ENCODE data around the gene VGLL4.
A peak's percentile ranks its signal among the peaks of the same experiment; 100 is the strongest.

Gene VGLL4

DNA sequence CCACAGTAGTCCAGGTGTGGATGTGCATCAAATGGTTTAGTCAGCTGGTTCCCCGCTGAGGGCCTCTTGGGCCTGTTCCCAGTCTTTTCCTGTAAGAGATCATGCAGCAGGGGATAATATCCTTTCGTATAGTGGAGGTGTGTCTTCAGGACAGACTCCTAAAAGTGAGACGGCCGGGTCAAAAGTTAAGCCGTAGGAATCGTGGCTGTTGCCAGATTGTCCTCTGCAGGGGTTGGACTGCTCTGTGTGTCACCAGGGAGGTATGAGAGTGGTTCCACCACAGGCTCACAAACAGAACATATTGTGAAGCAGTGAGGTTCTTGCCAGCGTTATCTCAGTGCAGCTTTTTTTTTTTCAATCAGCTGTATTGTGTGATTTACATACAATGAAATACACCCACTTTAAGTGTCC lies 95.0 kb downstream of the VGLL4 start:
- no peak overlapping the region for H3K4me3 ChIP-seq (replicated peaks in 1 of 2; ENCODE audit: low read depth in 2 of 2, low read length in 2 of 2)
- peak; percentile 72 to 85 for DNase-seq (ENCODE audit: low read depth in 2 of 2)
- TF ChIP-seq, protein P1, sequence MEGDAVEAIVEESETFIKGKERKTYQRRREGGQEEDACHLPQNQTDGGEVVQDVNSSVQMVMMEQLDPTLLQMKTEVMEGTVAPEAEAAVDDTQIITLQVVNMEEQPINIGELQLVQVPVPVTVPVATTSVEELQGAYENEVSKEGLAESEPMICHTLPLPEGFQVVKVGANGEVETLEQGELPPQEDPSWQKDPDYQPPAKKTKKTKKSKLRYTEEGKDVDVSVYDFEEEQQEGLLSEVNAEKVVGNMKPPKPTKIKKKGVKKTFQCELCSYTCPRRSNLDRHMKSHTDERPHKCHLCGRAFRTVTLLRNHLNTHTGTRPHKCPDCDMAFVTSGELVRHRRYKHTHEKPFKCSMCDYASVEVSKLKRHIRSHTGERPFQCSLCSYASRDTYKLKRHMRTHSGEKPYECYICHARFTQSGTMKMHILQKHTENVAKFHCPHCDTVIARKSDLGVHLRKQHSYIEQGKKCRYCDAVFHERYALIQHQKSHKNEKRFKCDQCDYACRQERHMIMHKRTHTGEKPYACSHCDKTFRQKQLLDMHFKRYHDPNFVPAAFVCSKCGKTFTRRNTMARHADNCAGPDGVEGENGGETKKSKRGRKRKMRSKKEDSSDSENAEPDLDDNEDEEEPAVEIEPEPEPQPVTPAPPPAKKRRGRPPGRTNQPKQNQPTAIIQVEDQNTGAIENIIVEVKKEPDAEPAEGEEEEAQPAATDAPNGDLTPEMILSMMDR (IDR thresholded peaks at IDR 0.05; ENCODE audit: low read depth, low read length) = no peak

DNA sequence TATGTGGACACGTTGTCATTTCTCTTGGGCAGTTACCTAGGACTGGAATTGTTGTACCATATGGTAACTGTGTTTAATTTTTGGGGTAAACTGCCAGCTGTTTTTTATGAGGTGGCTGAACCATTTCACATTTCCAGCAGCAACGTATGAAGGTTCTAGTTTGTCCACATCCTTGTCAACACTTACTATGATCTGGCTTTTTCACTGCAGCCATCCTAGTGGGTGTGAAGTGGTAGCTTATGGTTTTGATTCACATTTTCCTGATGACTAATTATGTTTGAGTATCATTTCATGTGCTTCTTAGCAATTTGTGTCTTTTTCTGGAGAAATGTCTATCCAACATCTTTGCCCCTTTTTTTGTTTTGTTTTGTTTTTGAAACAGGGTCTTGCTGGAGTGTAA lies 96.2 kb downstream of the VGLL4 start:
- DNase-seq (ENCODE audit: low read depth in 2 of 2) = no peak
- H3K4me3 ChIP-seq (replicated peaks in 1 of 2; ENCODE audit: low read depth in 2 of 2, low read length in 2 of 2) = no peak overlapping the region
- TF ChIP-seq, protein P1 (IDR thresholded peaks at IDR 0.05; ENCODE audit: low read depth, low read length) = no peak

DNA sequence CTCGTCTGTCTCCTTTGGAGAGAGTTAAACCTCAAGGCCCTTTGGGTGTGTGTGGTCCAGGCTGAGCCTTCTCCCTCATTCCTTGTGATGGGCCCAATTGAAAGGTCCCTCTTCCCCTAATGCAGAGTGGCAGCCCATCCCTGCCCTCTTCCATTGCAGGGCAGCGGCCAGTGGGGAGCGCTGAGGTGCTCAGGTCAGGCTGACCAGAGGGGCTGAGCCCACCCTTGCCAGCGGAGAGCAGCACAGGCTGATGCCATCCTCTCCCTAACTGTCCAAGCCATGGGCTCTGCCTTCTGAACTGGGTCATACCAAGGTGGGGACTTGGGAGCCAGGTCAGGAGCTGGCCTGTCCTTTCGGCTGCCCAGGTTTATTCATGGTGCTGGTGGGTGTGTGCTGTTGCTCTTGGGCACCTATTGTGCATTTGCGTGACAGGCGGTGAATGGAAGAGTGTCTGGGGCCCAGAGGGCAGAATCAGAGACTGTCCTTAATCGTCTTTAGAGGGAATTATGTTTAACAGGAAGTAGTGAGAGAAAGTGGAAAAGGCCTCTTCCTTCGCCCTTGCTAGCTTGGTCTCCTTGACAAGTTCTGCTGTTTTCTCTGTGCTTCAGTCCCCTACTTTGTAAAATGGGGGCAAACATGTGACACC lies 96.9 kb downstream of the VGLL4 start:
- DNase-seq (ENCODE audit: low read depth in 2 of 2) = no peak
- TF ChIP-seq, protein P1 (IDR thresholded peaks at IDR 0.05; ENCODE audit: low read depth, low read length) = no peak
- H3K4me3 ChIP-seq (replicated peaks in 1 of 2; ENCODE audit: low read depth in 2 of 2, low read length in 2 of 2) = no peak overlapping the region

DNA sequence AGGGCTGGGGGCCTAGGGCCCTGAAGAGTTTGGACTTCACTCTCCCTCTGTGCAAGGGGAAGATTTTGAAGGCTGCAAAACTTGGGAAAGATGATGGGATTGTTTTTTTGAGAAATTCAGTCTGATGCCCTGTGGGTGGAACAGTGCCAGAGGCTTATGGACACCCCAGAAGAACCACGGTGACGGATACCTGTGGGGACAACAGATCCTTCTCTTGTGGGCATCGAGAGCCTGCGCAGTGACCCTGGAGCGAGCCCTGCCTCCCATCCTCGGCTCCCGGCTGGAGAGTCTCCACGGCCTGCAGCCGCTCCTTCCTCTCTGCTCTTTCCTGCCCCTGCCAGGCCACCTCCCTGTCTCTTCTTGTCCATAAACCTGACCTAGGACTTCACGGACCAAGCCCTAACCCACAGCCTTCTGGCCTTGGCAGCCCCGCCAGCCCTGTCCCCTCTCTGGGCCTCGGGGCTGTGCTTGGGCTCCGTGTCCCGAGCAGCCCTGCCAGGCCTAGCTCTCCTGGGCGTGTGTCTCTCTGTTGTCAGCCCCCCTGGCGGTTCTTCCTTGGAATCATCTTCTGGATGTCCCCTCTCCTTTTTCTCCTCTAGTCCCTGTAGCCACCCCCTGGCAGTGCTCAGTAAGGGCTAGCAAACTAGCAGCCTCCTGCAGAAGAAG lies 98.4 kb downstream of the VGLL4 start:
- no peak overlapping the region for H3K4me3 ChIP-seq (replicated peaks in 1 of 2; ENCODE audit: low read depth in 2 of 2, low read length in 2 of 2)
- no peak for DNase-seq (ENCODE audit: low read depth in 2 of 2)
- TF ChIP-seq, protein P1 (IDR thresholded peaks at IDR 0.05; ENCODE audit: low read depth, low read length) = peak; percentile 10

DNA sequence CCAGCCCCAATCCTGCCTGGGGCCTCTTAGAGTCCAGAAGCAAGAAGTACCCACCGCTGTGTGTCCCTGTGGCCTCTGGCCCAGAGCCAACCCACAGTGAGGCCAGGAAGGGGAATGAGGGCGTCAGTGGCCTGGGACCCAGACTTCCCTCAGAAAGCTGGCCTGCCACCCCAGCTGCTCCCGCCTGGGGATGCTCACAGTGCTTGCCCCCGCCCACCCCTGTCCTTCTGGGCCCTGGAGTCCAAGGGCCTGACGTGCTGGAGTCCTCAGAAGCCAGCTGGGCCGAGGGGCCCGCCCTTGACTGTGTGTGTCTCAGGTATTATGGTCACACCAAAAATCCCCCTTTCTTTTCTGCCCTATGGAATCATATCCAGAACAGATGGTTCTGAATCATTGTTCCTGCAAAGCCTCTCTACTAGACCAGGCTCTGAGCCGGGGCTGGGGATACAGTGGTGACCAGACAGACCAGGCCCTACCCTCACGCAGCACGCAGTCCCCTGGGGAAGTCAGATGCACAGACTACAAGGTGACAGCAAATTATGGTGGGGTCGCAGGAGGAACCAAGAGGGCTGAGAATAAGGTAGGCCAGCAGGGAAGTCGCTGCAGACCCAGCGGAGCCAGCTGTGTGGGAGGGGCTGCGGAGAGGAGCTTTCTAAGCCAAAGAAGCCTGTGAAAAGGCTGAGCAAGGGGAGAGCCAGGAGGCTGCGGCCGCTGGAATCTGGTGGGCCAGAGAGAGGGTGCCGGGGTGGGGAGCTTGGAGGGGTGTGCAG lies 99.1 kb downstream of the VGLL4 start:
- TF ChIP-seq, protein P1 (IDR thresholded peaks at IDR 0.05; ENCODE audit: low read depth, low read length) = no peak
- peak; percentile 52 to 58 for DNase-seq (ENCODE audit: low read depth in 2 of 2)
- no peak overlapping the region for H3K4me3 ChIP-seq (replicated peaks in 1 of 2; ENCODE audit: low read depth in 2 of 2, low read length in 2 of 2)

DNA sequence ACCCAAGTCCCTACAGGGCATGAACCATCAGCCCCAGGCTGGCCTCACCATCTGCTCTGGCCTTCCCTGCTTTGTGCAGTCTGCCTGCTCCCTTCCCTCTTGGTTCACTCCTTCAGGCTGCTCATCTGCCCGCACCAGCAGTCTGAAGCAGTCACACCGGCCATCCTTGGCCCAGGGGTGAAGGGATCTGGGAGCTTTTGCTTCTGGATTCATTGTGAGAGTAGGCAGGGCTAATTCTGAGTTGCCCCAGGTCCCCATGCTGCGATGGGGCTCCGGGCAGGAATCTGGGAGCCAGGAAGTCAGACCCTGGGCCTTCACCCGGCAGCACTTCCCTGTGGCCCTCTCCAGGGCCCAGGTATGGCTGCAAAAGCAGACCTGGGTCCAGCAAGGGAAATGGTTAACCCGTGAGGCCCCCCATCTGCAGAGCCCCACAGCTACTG lies 99.7 kb downstream of the VGLL4 start:
- no peak for DNase-seq (ENCODE audit: low read depth in 2 of 2)
- TF ChIP-seq, protein P1 (IDR thresholded peaks at IDR 0.05; ENCODE audit: low read depth, low read length) = no peak

More for the DNA sequence above, 99.7 kb downstream of the VGLL4 start:
- H3K4me3 ChIP-seq (replicated peaks in 1 of 2; ENCODE audit: low read depth in 2 of 2, low read length in 2 of 2) = no peak overlapping the region

Data from cardiac fibroblast (primary cell).